PC-3 (cell line): Measurements from ENCODE around the gene PTTG2. TPM values are rescaled to one million over a fixed set of nuclear protein-coding genes. Genes with fewer than 3 reads are reported as not detected.
A peak's percentile ranks its signal among the peaks of the same experiment; 100 is the strongest.

Experiments
- ATAC-seq: fragments of 200-7000 bp; cut with Tn5 transposase; 2 replicates; pipeline ENCODE4 v1.9.1; 2020; ENCODE audit warnings: mild to moderate bottlenecking, moderate library complexity
- BruUV-seq: library from RNA; stranded (reverse); fragments of 400-500 nt; replicated peaks from 2 replicates; lab custom pipeline; 2021; lab: Mats Ljungman, UMichigan
- CTCF ChIA-PET: fragments of 300-600 bp; sonication (Branson Sonifier 250); formaldehyde crosslinking; loops from one replicate; lab custom pipeline; 2022; ENCODE audit warnings: antibody characterized with exemption; lab: Charles Lee
- POLR2A ChIA-PET: fragments of 300-600 bp; sonication (Branson Sonifier 250); formaldehyde crosslinking; loops from one replicate; lab custom pipeline; 2022; ENCODE audit warnings: antibody characterized with exemption; ENCODE audit not compliant: unreplicated experiment; lab: Charles Lee
- DNase-seq: peaks from one replicate; pipeline ENCODE4 v3.0.0-alpha.2; 2015
- H2AFZ ChIP-seq: fragments of 300-600 bp; sonication (generic); 2 replicates; pipeline ENCODE4 v1.6.0; 2016; ENCODE audit warnings: antibody characterized with exemption, low read length
- H3F3A ChIP-seq: fragments of 300-600 bp; sonication (generic); one replicate; pipeline ENCODE4 v1.6.0; 2017; ENCODE audit warnings: antibody characterized with exemption, low read length, control low read depth, mild to moderate bottlenecking; ENCODE audit not compliant: unreplicated experiment
- H3K27ac ChIP-seq: fragments of 300-600 bp; sonication (generic); 2 replicates; pipeline ENCODE4 v1.5.1; 2016; ENCODE audit warnings: mild to moderate bottlenecking, low read length
- H3K27me3 ChIP-seq: fragments of 300-600 bp; sonication (generic); 2 replicates; pipeline ENCODE4 v1.6.1; 2016; ENCODE audit warnings: low read length, mixed read lengths
- H3K36me3 ChIP-seq: fragments of 300-600 bp; sonication (generic); 2 replicates; pipeline ENCODE4 v1.6.1; 2016; ENCODE audit warnings: low read depth, mixed run types, low read length, mixed read lengths
- H3K4me1 ChIP-seq: fragments of 300-600 bp; sonication (generic); 2 replicates; pipeline ENCODE4 v1.5.1; 2016; ENCODE audit warnings: low read length; ENCODE audit not compliant: insufficient read depth
- H3K4me2 ChIP-seq: fragments of 300-600 bp; sonication (generic); 2 replicates; pipeline ENCODE4 v1.6.0; 2016; ENCODE audit warnings: low read length
- H3K4me3 ChIP-seq: fragments of 300-600 bp; sonication (generic); 2 replicates; pipeline ENCODE4 v1.5.1; 2016; ENCODE audit warnings: mild to moderate bottlenecking, low read length, mixed read lengths
- H3K79me2 ChIP-seq: fragments of 300-600 bp; sonication (generic); 2 replicates; pipeline ENCODE4 v1.6.1; 2017; ENCODE audit warnings: low read length, mixed read lengths
- H3K9ac ChIP-seq: fragments of 300-600 bp; sonication (generic); 2 replicates; pipeline ENCODE4 v1.6.0; 2016; ENCODE audit warnings: mild to moderate bottlenecking, low read length
- H3K9me2 ChIP-seq: fragments of 300-600 bp; sonication (generic); replicated peaks from 2 replicates; pipeline ENCODE4 v1.6.1; 2016; ENCODE audit warnings: mixed run types, low read length, mixed read lengths
- H3K9me3 ChIP-seq: fragments of 300-600 bp; sonication (generic); 2 replicates; pipeline ENCODE4 v1.6.1; 2016; ENCODE audit warnings: low read length, mixed read lengths
- H4K20me1 ChIP-seq: fragments of 300-600 bp; sonication (generic); 2 replicates; pipeline ENCODE4 v1.6.1; 2016; ENCODE audit warnings: low read length, mixed read lengths
- CTCF ChIP-seq: fragments of 300-600 bp; sonication (generic); conservative IDR thresholded peaks from 2 replicates; pipeline ENCODE4 v1.5.1; 2017; ENCODE audit warnings: antibody characterized with exemption, low read depth, mild to moderate bottlenecking, low read length
- EZH2 ChIP-seq: fragments of 300-600 bp; sonication (generic); IDR thresholded peaks from one replicate; pipeline ENCODE4 v1.6.1; 2017; ENCODE audit warnings: antibody characterized with exemption, mild to moderate bottlenecking, low read length; ENCODE audit not compliant: unreplicated experiment
- EZH2phosphoT487 ChIP-seq: fragments of 300-600 bp; sonication (generic); IDR thresholded peaks from 2 replicates; pipeline ENCODE4 v1.6.1; 2018; ENCODE audit warnings: mild to moderate bottlenecking, antibody characterized with exemption, low read length, borderline replicate concordance
- intact Hi-C: fragments of 100-400 bp; cut with micrococcal nuclease; formaldehyde crosslinking; loops from 2 replicates; pipeline ENCODE4 v1.9.0; 2023
- total RNA-seq: library from RNA; depleted of rRNA; stranded (reverse); fragments of >200 nt; gene quantifications from 2 replicates; pipeline ENCODE4 v1.2.3, GENCODE V29; 2014

The PTTG2 gene
- total RNA-seq, 1 experiment from 2014 or later, result not detected

GRCh38 chr4:37968747-37969146 is 8.5 kb downstream of the PTTG2 start:
- TF ChIP-seq EZH2phosphoT487 (no peak), EZH2 (no peak), CTCF (no peak)
- ChIA-PET CTCF (no interaction called here), POLR2A (no interaction called here)
- Histone ChIP-seq H3K4me1 (peaks cover 4% of the 10 kb centered on the region; the same call in 1 of the 2 replicates), H3K4me3 (no peak overlapping the region), H3K9ac (no peak overlapping the region), H4K20me1 (no peaks in the 10 kb centered on the region), H3K27me3 (no peaks in the 10 kb centered on the region), H3K9me3 (no peaks in the 10 kb centered on the region), H3K79me2 (no peaks in the 10 kb centered on the region), H2AFZ (no peak overlapping the region), H3F3A (no peaks in the 10 kb centered on the region), H3K9me2 (no peaks in the 10 kb centered on the region), H3K36me3 (no peaks in the 10 kb centered on the region), H3K4me2 (no peak overlapping the region), H3K27ac (no peak overlapping the region)
- ATAC-seq (no peak), DNase-seq (no peak)
- intact Hi-C loops, result no loop called here
- BruUV-seq, result no TSS peak

DNA sequence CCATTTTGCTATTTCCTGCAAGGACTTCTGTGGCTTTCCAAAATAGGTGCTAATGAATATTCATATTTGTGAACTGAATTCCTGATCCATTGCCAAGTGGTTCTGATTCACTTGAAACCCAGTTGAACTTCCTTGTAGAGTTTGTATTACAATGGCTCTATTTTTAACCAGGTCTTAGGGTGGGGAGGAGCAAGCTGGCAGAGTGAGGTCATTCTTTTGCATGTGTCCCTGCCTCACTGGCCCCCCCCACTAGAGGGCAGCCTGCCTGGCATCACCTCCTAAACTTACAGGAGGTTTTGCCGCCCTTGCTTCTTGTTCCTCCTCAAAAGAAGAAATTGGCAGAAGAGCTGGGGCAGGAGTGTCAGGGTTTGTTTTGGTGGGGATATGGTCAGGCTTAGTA is 10.5 kb downstream of the PTTG2 start:
- no TSS peak for BruUV-seq

More for the DNA sequence above, 10.5 kb downstream of the PTTG2 start:
- Histone ChIP-seq H3K36me3 (no peaks in the 10 kb centered on the region), H3K9me2 (no peaks in the 10 kb centered on the region), H4K20me1 (no peaks in the 10 kb centered on the region), H2AFZ (0 out of 2 replicates have a peak overlapping the region, but pooled peaks have one; percentile 31), H3F3A (no peaks in the 10 kb centered on the region), H3K4me3 (no peak overlapping the region), H3K4me2 (no peak overlapping the region), H3K9me3 (no peaks in the 10 kb centered on the region), H3K4me1 (peaks cover 4% of the 10 kb centered on the region; the same call in 1 of the 2 replicates), H3K79me2 (no peaks in the 10 kb centered on the region), H3K27ac (no peak overlapping the region), H3K9ac (no peak overlapping the region), H3K27me3 (no peaks in the 10 kb centered on the region)
- DNase-seq, result peak; percentile 59
- ChIA-PET CTCF (no interaction called here), POLR2A (no interaction called here)
- TF ChIP-seq EZH2, result no peak
- TF ChIP-seq CTCF, result peak; percentile 61
- TF ChIP-seq EZH2phosphoT487, result no peak
- ATAC-seq, result peak; percentile 60
- intact Hi-C loops, result loop anchor here (10.0 kb wide), 2 partner anchors 76 to 166 kb away; partner anchors contain the start of gene TBC1D1
